ENCODE measurements around the gene CDKN2C. TPM values are rescaled to one million over a fixed set of nuclear protein-coding genes. Genes with fewer than 3 reads are reported as not detected.

Gene CDKN2C
- total RNA-seq, 1 experiment from 2014 or later, result 9.4 TPM

- H3K4me2 ChIP-seq (ENCODE audit: low read length), result no peak overlapping the region
- H3K79me2 ChIP-seq (ENCODE audit: insufficient read depth, low read length), result peaks cover 99% of the 10 kb centered on the region
- H3K4me3 ChIP-seq (replicated peaks in 1 of 2; ENCODE audit: low read depth in 1 of 2, low read length in 2 of 2), result no peak overlapping the region
- ATAC-seq (no peak), DNase-seq (ENCODE audit: low read depth, low spot score) (no peak)
- ChIA-PET POLR2A (no interaction called here), RAD21 (ENCODE audit: low non-redundant PET in 1 of 2, low total read pairs in 2 of 2, uncharacterized antibody in 2 of 2, unreplicated experiment in 2 of 2) (no interaction called here), CTCF (no interaction called here)
- H2AFZ ChIP-seq (ENCODE audit: low read depth, low read length, poor library complexity, severe bottlenecking), result no peak overlapping the region
- no peaks in the 10 kb centered on the region for H3K27me3 ChIP-seq (ENCODE audit: insufficient read depth, low read length)
- no TSS peak for BruUV-seq (replicated peaks)
- H3K9me3 ChIP-seq (ENCODE audit: control insufficient read depth in 1 of 2, insufficient read depth in 1 of 2, low read depth in 1 of 2, low read length in 2 of 2), result no peaks in the 10 kb centered on the region
- intact Hi-C loops (cut with micrococcal nuclease), result no loop called here
- peaks cover 12% of the 10 kb centered on the region; the same call in 1 of the 2 replicates for H4K20me1 ChIP-seq (ENCODE audit: insufficient read depth)
- no peaks in the 10 kb centered on the region for H3K4me1 ChIP-seq (ENCODE audit: control insufficient read depth in 1 of 2, insufficient read depth in 2 of 2, low read length in 2 of 2)
- no peak overlapping the region for H3K27ac ChIP-seq (ENCODE audit: low read depth, low read length)
- H3K9me2 ChIP-seq (ENCODE audit: insufficient read depth), result no peaks in the 10 kb centered on the region
- no peaks in the 10 kb centered on the region; a peak in 1 of 4 replicates for H3K36me3 ChIP-seq (ENCODE audit: control insufficient read depth in 1 of 2, insufficient read depth in 2 of 2, low read length in 2 of 2)
- H3K9ac ChIP-seq (ENCODE audit: low read length), result no peak overlapping the region
- no peak for TF ChIP-seq POLR2AphosphoS5 (IDR thresholded peaks at IDR 0.05; ENCODE audit: low read depth, low read length)
- TF ChIP-seq EZH2 (IDR thresholded peaks at IDR 0.05), result no peak
- no peak for TF ChIP-seq YY1 (IDR thresholded peaks at IDR 0.05; ENCODE audit: extremely low read depth, insufficient replicate concordance, low read depth, low read length)
- no peak for TF ChIP-seq ZNF274 (IDR thresholded peaks at IDR 0.05; ENCODE audit: low read depth, low read length)
- TF ChIP-seq EZH2phosphoT487 (IDR thresholded peaks at IDR 0.05; ENCODE audit: borderline replicate concordance), result no peak
- TF ChIP-seq RAD21 (IDR thresholded peaks at IDR 0.05; ENCODE audit: low read depth), result no peak
- TF ChIP-seq EGR1 (IDR thresholded peaks at IDR 0.05; ENCODE audit: low read depth), result no peak
- TF ChIP-seq REST (IDR thresholded peaks at IDR 0.05; ENCODE audit: low read depth), result no peak
- TF ChIP-seq ZBTB33 (IDR thresholded peaks at IDR 0.05; ENCODE audit: extremely low read depth, insufficient replicate concordance, low read length), result no peak
- TF ChIP-seq ELF1 (IDR thresholded peaks at IDR 0.05; ENCODE audit: borderline replicate concordance, low read depth), result no peak
Measured at GRCh38 chr1:50942334-50942733, 27.7 kb upstream of the CDKN2C start.

All from HCT116 (cell line).